Esophagus muscularis mucosa (tissue), 4 donors: Measurements from ENCODE around the gene GPX1. TPM values are rescaled to one million over a fixed set of nuclear protein-coding genes. Genes with fewer than 3 reads are reported as not detected.
"Not testable (repeated sequence)": the region's sequence is repeated elsewhere in the genome, so short reads cannot be mapped to it uniquely, and the experiment has no call there.

Experiments used
- DNase-seq: peaks from one replicate; pipeline ENCODE4 v3.0.0-alpha.2; 2017; ENCODE audit errors: extremely low spot score
- H3K27ac ChIP-seq, 4 donors: fragments of 200-600 bp; sonication (generic); replicated peaks in 1 of 4; 1 replicate in 3 of 4; 2 replicates in 1 of 4; pipeline ENCODE4 v1.5.1; 2016 to 2019; ENCODE audit warnings: mild to moderate bottlenecking in 1 of 4
- H3K27me3 ChIP-seq, 4 donors: fragments of 200-600 bp; sonication (generic); one replicate each; pipeline versions ENCODE4 v1.5.1 to v1.6.0; 2016 to 2019
- H3K36me3 ChIP-seq, 4 donors: fragments of 200-600 bp; sonication (generic); one replicate each; pipeline ENCODE4 v1.5.1; 2016 to 2019
- H3K4me1 ChIP-seq, 4 donors: fragments of 200-600 bp; sonication (generic); one replicate each; pipeline ENCODE4 v1.5.1; 2016 to 2019
- H3K4me3 ChIP-seq, 4 donors: fragments of 200-600 bp; sonication (generic); 1 replicate in 2 of 4; 2 replicates in 2 of 4; pipeline ENCODE4 v1.5.1; 2016 to 2019; ENCODE audit warnings: mild to moderate bottlenecking in 4 of 4, moderate library complexity in 1 of 4
- H3K9me3 ChIP-seq, 4 donors: fragments of 200-600 bp; sonication (generic); 1 replicate in 3 of 4; 2 replicates in 1 of 4; pipeline ENCODE4 v1.5.1; 2016 to 2019
- EP300 ChIP-seq: sonication (generic); formaldehyde crosslinking; IDR thresholded peaks from one replicate; pipeline ENCODE4 v1.6.1; 2017; ENCODE audit warnings: antibody characterized with exemption
- POLR2A ChIP-seq: fragments of 450-650 bp; IDR thresholded peaks from one replicate; pipeline ENCODE4 v1.6.1; 2017; ENCODE audit warnings: antibody characterized with exemption, moderate library complexity, mild to moderate bottlenecking, low read depth
- POLR2AphosphoS5 ChIP-seq, 2 donors: sonication (generic); formaldehyde crosslinking; IDR thresholded peaks; one replicate each; pipeline ENCODE4 v1.6.1; 2017; ENCODE audit warnings: antibody characterized with exemption in 2 of 2
- WGBS: methylation state at CpG from one replicate; pipeline ENCODE4 v1.1.5; 2018; 5-methylcytosine and 5-hydroxymethylcytosine counted together
- intact Hi-C: fragments of 100-400 bp; cut with DNase I; formaldehyde crosslinking; loops from one replicate; pipeline ENCODE4 v1.15.1; 2023
- total RNA-seq, 4 donors: library from RNA; depleted of rRNA; stranded (reverse); fragments of >200 nt; gene quantifications; one replicate each; pipeline versions ENCODE4 v1.1.0 to v1.2.1, GENCODE V29; 2016
- TF ChIP-seq, protein P1 (sequence below), 3 experiments: fragments of 200-600 bp in 2 of 3; fragments of 450-650 bp in 1 of 3; sonication (generic) in 2 of 3; IDR thresholded peaks; one replicate each; pipeline ENCODE4 v1.5.1; 2017 to 2019; ENCODE audit warnings: antibody characterized with exemption in 3 of 3, mild to moderate bottlenecking in 2 of 3, moderate library complexity in 1 of 3

Gene GPX1
- total RNA-seq: 100 to 1,000 TPM; 154 to 295 (median 226) TPM

DNA sequence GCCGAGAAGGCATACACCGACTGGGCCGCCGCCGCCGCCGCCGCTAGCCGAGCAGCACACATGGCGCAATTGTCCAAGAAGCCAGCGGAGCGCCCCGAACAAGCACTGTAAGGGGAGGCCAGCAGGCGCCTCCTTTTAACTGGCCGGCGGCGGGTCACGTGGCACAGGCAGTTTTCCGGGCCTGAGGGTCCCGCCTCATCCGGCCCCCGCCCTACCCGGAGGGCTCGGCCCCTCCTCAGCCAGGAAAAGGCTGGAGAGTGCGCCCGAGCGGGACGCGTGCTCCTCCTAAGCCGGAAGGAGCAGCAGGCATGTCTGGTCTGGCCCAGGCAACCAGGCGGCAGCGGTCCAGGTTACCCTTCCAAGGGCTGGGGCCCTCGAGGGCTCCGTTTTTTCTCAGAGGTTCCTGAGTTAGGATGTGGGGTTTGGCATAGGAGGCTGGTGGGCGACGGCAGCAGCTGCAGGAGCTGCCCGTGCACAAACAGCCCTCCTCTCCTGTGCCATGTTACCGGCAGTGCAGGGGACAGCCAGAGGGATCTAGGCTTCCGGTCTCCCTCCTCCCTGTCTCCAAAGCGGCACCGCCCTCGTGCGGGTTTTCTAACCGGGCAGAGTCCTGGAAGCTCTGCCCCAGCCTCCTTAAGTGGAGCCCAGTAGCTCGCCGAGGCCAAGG is at the start of gene GPX1:
Gene GPX1, minus strand, starts transcription at position 137 of the 667 bp plus-strand sequence. Its CDS starts 75 bp downstream, at position 62.
- intact Hi-C loops: loop anchor here (5.0 kb wide), 1 partner anchor 54 kb away; the partner anchor contains the start of genes RHOA and TCTA
- peaks cover 39 to 67% (median 49%) of the 10 kb centered on the region in 4 donors for H3K36me3 ChIP-seq
- H3K4me1 ChIP-seq: peaks cover 29 to 39% (median 38%) of the 10 kb centered on the region in 4 donors
- TF ChIP-seq EP300 (peak; percentile 10), POLR2A (peak; percentile 87), POLR2AphosphoS5 (IDR thresholded peaks at IDR 0.05) (peak; percentile 96 to 98)
- TF ChIP-seq, protein P1, sequence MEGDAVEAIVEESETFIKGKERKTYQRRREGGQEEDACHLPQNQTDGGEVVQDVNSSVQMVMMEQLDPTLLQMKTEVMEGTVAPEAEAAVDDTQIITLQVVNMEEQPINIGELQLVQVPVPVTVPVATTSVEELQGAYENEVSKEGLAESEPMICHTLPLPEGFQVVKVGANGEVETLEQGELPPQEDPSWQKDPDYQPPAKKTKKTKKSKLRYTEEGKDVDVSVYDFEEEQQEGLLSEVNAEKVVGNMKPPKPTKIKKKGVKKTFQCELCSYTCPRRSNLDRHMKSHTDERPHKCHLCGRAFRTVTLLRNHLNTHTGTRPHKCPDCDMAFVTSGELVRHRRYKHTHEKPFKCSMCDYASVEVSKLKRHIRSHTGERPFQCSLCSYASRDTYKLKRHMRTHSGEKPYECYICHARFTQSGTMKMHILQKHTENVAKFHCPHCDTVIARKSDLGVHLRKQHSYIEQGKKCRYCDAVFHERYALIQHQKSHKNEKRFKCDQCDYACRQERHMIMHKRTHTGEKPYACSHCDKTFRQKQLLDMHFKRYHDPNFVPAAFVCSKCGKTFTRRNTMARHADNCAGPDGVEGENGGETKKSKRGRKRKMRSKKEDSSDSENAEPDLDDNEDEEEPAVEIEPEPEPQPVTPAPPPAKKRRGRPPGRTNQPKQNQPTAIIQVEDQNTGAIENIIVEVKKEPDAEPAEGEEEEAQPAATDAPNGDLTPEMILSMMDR (IDR thresholded peaks at IDR 0.05): no peak
- H3K27ac ChIP-seq: peak within 1 kb of the TSS; percentile 88 to 97 (median 94)
- H3K9me3 ChIP-seq: no peaks in the 10 kb centered on the region
- peak within 1 kb of the TSS; percentile 78 to 85 (median 80) for H3K4me3 ChIP-seq
- DNase-seq: peak; percentile 99
- H3K27me3 ChIP-seq: no peaks in the 10 kb centered on the region
- 0% methylated on average over 11 of the region's 46 CpGs for WGBS

DNA sequence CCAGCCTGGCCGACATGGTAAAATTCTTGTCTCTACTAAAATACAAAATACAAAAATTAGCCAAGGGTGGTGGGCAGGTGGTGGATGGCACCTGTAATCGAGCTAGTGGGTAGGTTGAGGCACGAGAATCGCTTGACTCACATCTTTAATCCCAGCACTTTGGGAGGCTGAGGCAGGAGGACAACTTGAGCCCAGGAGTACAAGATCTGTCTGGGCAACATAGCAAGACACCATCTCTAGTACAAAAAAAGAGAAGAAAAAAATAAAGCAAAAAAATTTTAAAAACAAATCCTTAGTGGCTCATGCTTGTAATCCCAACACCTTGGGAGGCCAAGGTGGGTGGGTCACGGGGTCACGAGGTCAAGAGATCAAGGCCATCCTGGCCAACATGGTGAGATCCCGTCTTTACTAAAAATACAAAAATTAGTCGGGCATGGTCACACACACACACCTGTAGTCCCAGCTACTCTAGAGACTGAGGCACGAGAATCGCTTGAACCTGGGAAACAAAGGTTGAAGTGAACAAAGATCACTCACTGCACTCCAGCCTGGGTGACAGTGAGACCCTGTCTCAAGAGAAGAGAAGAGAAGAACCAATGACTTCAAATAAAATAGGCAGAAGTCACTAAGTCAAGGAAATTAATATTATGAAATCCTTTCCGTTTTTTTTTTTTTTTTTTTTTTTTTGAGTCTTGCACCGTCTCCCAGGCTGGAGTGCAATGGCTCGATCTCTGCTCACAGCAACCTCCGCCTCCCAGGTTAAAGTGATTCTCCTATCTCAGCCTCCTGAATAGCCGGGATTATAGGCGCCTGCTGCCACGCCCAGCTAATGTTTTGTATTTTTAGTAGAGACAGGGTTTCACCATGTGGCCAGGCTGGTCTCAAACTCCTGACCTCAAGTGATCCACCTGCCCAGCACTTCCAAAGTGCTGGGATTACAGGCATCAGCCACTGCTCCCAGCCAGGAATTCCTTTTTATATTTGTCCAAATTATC is 48.7 kb upstream of the GPX1 start:
- no peak overlapping the region for H3K4me3 ChIP-seq
- intact Hi-C loops: no loop called here
- H3K27ac ChIP-seq: peak overlapping the region; percentile 63 to 100 (median 98)
- H3K4me1 ChIP-seq: peaks cover 46 to 86% (median 75%) of the 10 kb centered on the region in 4 donors
- no peaks in the 10 kb centered on the region for H3K9me3 ChIP-seq
- H3K36me3 ChIP-seq: peaks cover 0 to 9% (median 3%) of the 10 kb centered on the region in 4 donors
- TF ChIP-seq EP300: no peak
- TF ChIP-seq POLR2A: no peak
- TF ChIP-seq, protein P1 (IDR thresholded peaks at IDR 0.05): no peak
- TF ChIP-seq POLR2AphosphoS5 (IDR thresholded peaks at IDR 0.05): no peak
- no peaks in the 10 kb centered on the region for H3K27me3 ChIP-seq
- 55% methylated on average over 17 of the region's 17 CpGs for WGBS
- DNase-seq: no peak

DNA sequence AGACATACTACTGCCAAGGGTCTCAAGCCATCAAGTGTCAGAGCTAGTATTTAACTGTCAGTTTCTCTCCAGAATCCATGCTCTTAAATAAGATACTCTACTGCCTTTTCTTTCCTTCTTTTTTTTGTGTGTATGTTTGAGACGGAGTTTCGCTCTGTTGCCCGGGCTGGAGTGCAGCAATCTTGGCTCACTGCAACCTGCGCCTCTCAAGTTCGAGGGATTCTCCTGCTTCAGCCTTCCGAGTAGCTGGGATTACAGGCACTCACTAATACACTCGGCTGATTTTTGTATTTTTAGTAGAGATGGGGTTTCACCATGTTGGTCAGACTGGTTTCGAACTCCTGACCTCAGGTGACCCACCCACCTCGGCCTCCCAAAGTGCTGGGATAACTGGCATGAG is 47.4 kb upstream of the GPX1 start:
- Histone ChIP-seq H3K36me3 (peaks cover 0 to 10% (median 6%) of the 10 kb centered on the region in 4 donors), H3K4me3 (peak overlapping the region in 3 of 4 donors; percentile 3 to 27 (median 17)), H3K4me1 (peaks cover 57 to 96% (median 88%) of the 10 kb centered on the region in 4 donors), H3K27ac (peak overlapping the region; percentile 63 to 100 (median 98))
- intact Hi-C loops, H3K27me3 ChIP-seq, H3K9me3 ChIP-seq, DNase-seq: not testable (repeated sequence)
- 18% methylated on average over 9 of the region's 9 CpGs for whole genome bisulfite sequencing

DNA sequence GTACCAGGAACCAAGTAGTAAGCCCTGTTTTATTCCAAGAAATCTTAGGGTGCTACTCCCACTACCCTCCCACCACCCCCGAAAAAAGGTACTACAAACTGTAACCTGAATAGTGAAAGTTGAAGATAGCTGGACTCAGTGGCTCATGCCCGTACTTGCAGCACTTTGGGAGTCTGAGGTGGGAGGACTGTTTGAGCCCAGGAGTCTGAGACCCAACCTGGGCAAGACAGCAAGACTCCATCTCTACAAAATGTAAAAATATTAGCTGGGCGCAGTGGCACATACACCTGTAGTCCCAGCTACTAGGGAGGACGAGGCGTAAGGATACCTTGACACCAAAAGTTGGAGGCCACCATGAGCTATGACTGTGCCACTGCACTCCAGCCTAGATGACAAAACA is 45.7 kb upstream of the GPX1 start:
- no peaks in the 10 kb centered on the region for H3K27me3 ChIP-seq
- intact Hi-C loops: no loop called here
- no peak for DNase-seq
- H3K36me3 ChIP-seq: peaks cover 0 to 10% (median 6%) of the 10 kb centered on the region in 4 donors
- H3K27ac ChIP-seq: peak overlapping the region in 1 of 4 donors; percentile 3
- WGBS: 93% methylated on average over 5 of the region's 5 CpGs
- TF ChIP-seq, protein P1 (IDR thresholded peaks at IDR 0.05): no peak
- TF ChIP-seq EP300 (no peak), POLR2AphosphoS5 (IDR thresholded peaks at IDR 0.05) (no peak)
- no peak overlapping the region for H3K4me3 ChIP-seq
- H3K4me1 ChIP-seq: peaks cover 58 to 95% (median 88%) of the 10 kb centered on the region in 4 donors
- H3K9me3 ChIP-seq: no peaks in the 10 kb centered on the region

DNA sequence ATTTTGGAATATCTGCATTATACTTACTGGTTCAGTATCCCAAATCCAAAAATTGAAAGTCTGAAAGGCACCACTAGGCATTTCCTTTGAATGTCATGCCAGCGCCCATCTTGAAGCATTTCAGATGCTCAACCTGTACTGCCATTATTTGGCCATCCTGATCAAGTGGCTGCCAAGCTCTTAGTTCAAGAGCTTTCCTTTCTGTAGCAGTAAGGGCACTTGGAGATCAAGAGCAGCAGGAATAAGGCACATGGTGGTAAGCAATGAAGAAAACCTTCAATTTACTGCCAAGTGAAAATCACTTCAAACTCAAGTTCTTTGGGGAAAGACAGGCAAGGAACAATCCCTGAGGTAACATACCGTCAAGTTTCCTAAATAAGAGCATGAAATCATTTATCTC is 43.6 kb upstream of the GPX1 start:
- H3K27me3 ChIP-seq: no peaks in the 10 kb centered on the region
- WGBS: 65% methylated on average over 2 of the region's 2 CpGs
- peaks cover 0 to 11% (median 7%) of the 10 kb centered on the region in 4 donors for H3K36me3 ChIP-seq
- no peaks in the 10 kb centered on the region for H3K9me3 ChIP-seq
- no peak for DNase-seq
- H3K27ac ChIP-seq: peak overlapping the region in 1 of 4 donors; percentile 26
- no peak overlapping the region for H3K4me3 ChIP-seq
- peaks cover 68 to 94% (median 89%) of the 10 kb centered on the region in 4 donors for H3K4me1 ChIP-seq
- intact Hi-C loops: no loop called here
- TF ChIP-seq POLR2A: no peak
- no peak for TF ChIP-seq EP300
- TF ChIP-seq, protein P1 (IDR thresholded peaks at IDR 0.05): no peak
- TF ChIP-seq POLR2AphosphoS5 (IDR thresholded peaks at IDR 0.05): no peak
